Fibroblast of peridontal ligament (primary cell): ENCODE data around the gene APOLD1.

Source experiments
- DNase-seq: peaks from one replicate; pipeline ENCODE4 v3.0.0-alpha.2; 2010; ENCODE audit errors: extremely low read depth

Gene APOLD1

GRCh38 chr12:12839873-12840579 lies 54.6 kb downstream of the APOLD1 start:
- peak; percentile 81 for DNase-seq

- no peak for DNase-seq
Measured at GRCh38 chr12:12840580-12840899, 55.1 kb downstream of the APOLD1 start.
